HCT116 (cell line): ENCODE data around the gene NLRC5.

Experiments used
- CTCF ChIP-seq, 3 experiments: fragments of 200-600 bp in 1 of 3; sonication (generic) in 1 of 3; IDR thresholded peaks in 2 of 3; conservative IDR thresholded peaks in 1 of 3; 2 replicates each; pipeline ENCODE4 v1.5.1; 2012 to 2017; ENCODE audit warnings: low read depth in 2 of 3, low read length in 2 of 3, antibody characterized with exemption in 1 of 3, borderline replicate concordance in 1 of 3, control low read depth in 1 of 3, mild to moderate bottlenecking in 1 of 3, mixed read lengths in 1 of 3, mixed run types in 1 of 3, moderate library complexity in 1 of 3; ENCODE audit not compliant: insufficient read depth in 1 of 3
- EGR1 ChIP-seq: IDR thresholded peaks from 2 replicates; pipeline ENCODE4 v1.6.1; 2012; ENCODE audit warnings: low read depth
- EZH2 ChIP-seq: fragments of 200-600 bp; sonication (generic); IDR thresholded peaks from 2 replicates; pipeline ENCODE4 v1.6.1; 2017; ENCODE audit warnings: antibody characterized with exemption, mixed run types
- YY1 ChIP-seq: IDR thresholded peaks from 2 replicates; pipeline ENCODE4 v1.6.1; 2011; ENCODE audit warnings: low read length, low read depth, moderate library complexity, mild to moderate bottlenecking; ENCODE audit not compliant: insufficient replicate concordance; ENCODE audit errors: extremely low read depth

- TF ChIP-seq EGR1 (no peak), YY1 (no peak), CTCF (IDR thresholded peaks at IDR 0.05 in 2 of 3, conservative IDR thresholded peaks at IDR 0.05 in 1 of 3; ENCODE audit: borderline replicate concordance in 1 of 3, insufficient read depth in 1 of 3, low read depth in 2 of 3, low read length in 2 of 3) (no peak), EZH2 (no peak)
Observed at GRCh38 chr16:57081744-57082143, 92.4 kb downstream of the NLRC5 start.
